K562 (cell line): ENCODE measurements around the gene SGMS1. TPM values are rescaled to one million over a fixed set of nuclear protein-coding genes. Genes with fewer than 3 reads are reported as not detected.

Experiments used
- BRD9 ChIP-seq: fragments of 450-650 bp; IDR thresholded peaks from 2 replicates; pipeline ENCODE4 v1.6.1; 2018; ENCODE audit warnings: low read depth; ENCODE audit not compliant: partially characterized antibody
- ETS2 ChIP-seq: IDR thresholded peaks from 2 replicates; pipeline ENCODE4 v1.6.1; 2016; ENCODE audit warnings: borderline replicate concordance, missing genetic modification characterization, mild to moderate bottlenecking, moderate library complexity, missing compliant biosample characterization; ENCODE audit not compliant: poor library complexity, severe bottlenecking
- HNRNPK ChIP-seq: fragments of 200-400 bp; formaldehyde crosslinking; IDR thresholded peaks from one replicate; pipeline ENCODE4 v1.6.1; 2018; ENCODE audit warnings: mild to moderate bottlenecking, low read depth, low read length; ENCODE audit not compliant: poor library complexity, severe bottlenecking
- NFIX ChIP-seq: fragments of 250-450 bp; sonication (Bioruptor Pico); IDR thresholded peaks from 2 replicates; pipeline ENCODE4 v1.4.0; 2020; ENCODE audit warnings: low read depth, mild to moderate bottlenecking, moderate library complexity
- NR1H2 ChIP-seq: sonication (generic); formaldehyde crosslinking; IDR thresholded peaks from 2 replicates; pipeline ENCODE4 v1.4.0; 2020; ENCODE audit warnings: mild to moderate bottlenecking, missing genetic modification reagents
- PCBP2 ChIP-seq: fragments of 200-400 bp; formaldehyde crosslinking; IDR thresholded peaks from 2 replicates; pipeline ENCODE4 v1.6.1; 2018; ENCODE audit warnings: low read length, low read depth, mild to moderate bottlenecking, moderate library complexity; ENCODE audit not compliant: poor library complexity, severe bottlenecking
- PYGO2 ChIP-seq: fragments of 450-650 bp; IDR thresholded peaks from 2 replicates; pipeline ENCODE4 v1.6.1; 2016; ENCODE audit warnings: mild to moderate bottlenecking, missing genetic modification characterization, moderate library complexity, missing compliant biosample characterization
- RBM14 ChIP-seq: fragments of 200-400 bp; formaldehyde crosslinking; IDR thresholded peaks from 2 replicates; pipeline ENCODE4 v1.6.1; 2018; ENCODE audit warnings: low read depth, mild to moderate bottlenecking, low read length, moderate library complexity, borderline replicate concordance; ENCODE audit not compliant: insufficient read depth
- SETDB1 ChIP-seq: IDR thresholded peaks from one replicate; pipeline ENCODE4 v1.6.1; 2012; ENCODE audit warnings: low read length, control low read depth, inconsistent platforms
- STAT5A ChIP-seq: IDR thresholded peaks from 2 replicates; pipeline ENCODE4 v1.6.1; 2012; ENCODE audit warnings: low read length, inconsistent platforms, borderline replicate concordance
- TBL1XR1 ChIP-seq, 2 experiments: IDR thresholded peaks; 2 replicates each; pipeline ENCODE4 v1.6.1; 2012; ENCODE audit warnings: improper control_type of control experiment in 2 of 2, low read length in 2 of 2, mild to moderate bottlenecking in 1 of 2
- U2AF2 ChIP-seq: fragments of 200-400 bp; formaldehyde crosslinking; optimal IDR thresholded peaks from 2 replicates; pipeline ENCODE3; 2017; ENCODE audit warnings: low read depth, mild to moderate bottlenecking, low read length
- ZBTB26 ChIP-seq: fragments of 450-650 bp; formaldehyde crosslinking; IDR thresholded peaks from 2 replicates; pipeline ENCODE4 v1.4.0; 2022; ENCODE audit warnings: missing genetic modification characterization
- ZC3H11A ChIP-seq: IDR thresholded peaks from 2 replicates; pipeline ENCODE4 v1.6.1; 2012; ENCODE audit warnings: low read depth, low read length, improper control_type of control experiment
- ZNF407 ChIP-seq: fragments of 450-650 bp; IDR thresholded peaks from 2 replicates; pipeline ENCODE4 v1.6.1; 2016; ENCODE audit warnings: low read depth
- polyA plus RNA-seq, 8 experiments: library from polyadenylated mRNA; depleted of rRNA in 4 of 8; stranded (reverse) in 5 of 8; unstranded in 3 of 8; fragments of >200 nt; fragmentation: Nextera tagmentation in 2 of 8; fragmentation: Illumina TruSeq in 1 of 8; extraction: Ambion mirVana in 2 of 8; extraction: Trizol in 1 of 8; gene quantifications; 2 replicates each; pipeline versions ENCODE4 v1.2.1 to v1.2.3, GENCODE V29; 2011 to 2014; ENCODE audit warnings: inconsistent platforms in 1 of 8, missing spikeins in 1 of 8
- total RNA-seq, 7 experiments: library from RNA; depleted of rRNA in 6 of 7; stranded (reverse); fragments of >200 nt in 6 of 7; fragmentation: Illumina TruSeq in 2 of 7; extraction: Trizol in 2 of 7; gene quantifications; 2 replicates each; pipeline versions ENCODE4 v1.2.1 to v1.2.3, GENCODE V29; 2011 to 2021; ENCODE audit warnings: low replicate concordance in 1 of 7

Gene SGMS1
- total and polyA plus RNA-seq, 9 of the 15 experiments (the other 6 are each of a cell fraction or from before 2014, with no cell fraction given): 22.6 to 232 (median 82.2) TPM

GRCh38 chr10:50326757-50327701 lies 296.7 kb downstream of the SGMS1 start (continued):
- TF ChIP-seq PYGO2 (no peak; the same call in 1 of the 2 replicates), BRD9 (no peak), SETDB1 (no peak), ZC3H11A (peak; percentile 85; the same call in 1 of the 2 replicates), HNRNPK (no peak), TBL1XR1 (IDR thresholded peaks at IDR 0.05; ENCODE audit: low read length in 2 of 2) (peak; percentile 98 to 100), ZNF407 (no peak), ETS2 (tag) (no peak), NR1H2 (CRISPR knock-in tag) (no peak), STAT5A (peak; percentile 100), PCBP2 (no peak), NFIX (CRISPR knock-in tag) (no peak), RBM14 (no peak), ZBTB26 (CRISPR knock-in tag) (no peak), U2AF2 (no peak)
